Measurements from ENCODE around the gene ANKRD13D. TPM values are rescaled to one million over a fixed set of nuclear protein-coding genes. Genes with fewer than 3 reads are reported as not detected.
A peak's percentile ranks its signal among the peaks of the same experiment; 100 is the strongest.

Gene ANKRD13D
- total RNA-seq, 1 donor from 2014 or later = 62.9 TPM

GRCh38 chr11:67283481-67283963, 5.6 kb upstream of the ANKRD13D start:
- Histone ChIP-seq H3K27ac (no peak overlapping the region), H3K4me3 (no peak overlapping the region)
- intact Hi-C loops (cut with DNase I) = no loop called here

GRCh38 chr11:67284811-67285540, 4.1 kb upstream of the ANKRD13D start:
- TF ChIP-seq POLR2A (IDR thresholded peaks at IDR 0.05) = no peak
- no peak for TF ChIP-seq POLR2AphosphoS5 (IDR thresholded peaks at IDR 0.05; ENCODE audit: insufficient read depth in 1 of 2, low read depth in 1 of 2)
- TF ChIP-seq CTCF (IDR thresholded peaks at IDR 0.05) = no peak
- Histone ChIP-seq H3K27me3 (no peaks in the 10 kb centered on the region), H3K4me1 (peaks cover 34% of the 10 kb centered on the region), H3K9me3 (no peaks in the 10 kb centered on the region), H3K27ac (no peak overlapping the region), H3K36me3 (peaks cover 5 to 68% of the 10 kb centered on the region in 2 donors), H3K4me3 (no peak overlapping the region)
- no peak for DNase-seq (ENCODE audit: extremely low spot score in 2 of 2)
- intact Hi-C loops (cut with DNase I) = no loop called here

More at GRCh38 chr11:67283481-67283963, 5.6 kb upstream of the ANKRD13D start:
- TF ChIP-seq POLR2A (IDR thresholded peaks at IDR 0.05) (no peak), POLR2AphosphoS5 (IDR thresholded peaks at IDR 0.05; ENCODE audit: insufficient read depth in 1 of 2, low read depth in 1 of 2) (no peak), CTCF (IDR thresholded peaks at IDR 0.05) (no peak)
- no peak for DNase-seq (ENCODE audit: extremely low spot score in 2 of 2)
- peaks cover 5 to 82% of the 10 kb centered on the region in 2 donors for H3K36me3 ChIP-seq
- H3K4me1 ChIP-seq = peaks cover 42% of the 10 kb centered on the region
- no peaks in the 10 kb centered on the region for H3K27me3 ChIP-seq
- H3K9me3 ChIP-seq = no peaks in the 10 kb centered on the region

GRCh38 chr11:67285541-67286498, 3.3 kb upstream of the ANKRD13D start:
- Histone ChIP-seq H3K4me1 (peaks cover 42% of the 10 kb centered on the region), H3K27ac (peak overlapping the region; percentile 93), H3K36me3 (peaks cover 5 to 60% of the 10 kb centered on the region in 2 donors), H3K27me3 (no peaks in the 10 kb centered on the region), H3K9me3 (no peaks in the 10 kb centered on the region), H3K4me3 (no peak overlapping the region)
- TF ChIP-seq POLR2AphosphoS5 (IDR thresholded peaks at IDR 0.05; ENCODE audit: insufficient read depth in 1 of 2, low read depth in 1 of 2) = no peak
- no peak for TF ChIP-seq POLR2A (IDR thresholded peaks at IDR 0.05)
- TF ChIP-seq CTCF (IDR thresholded peaks at IDR 0.05) = no peak
- DNase-seq (ENCODE audit: extremely low spot score in 2 of 2) = no peak
- intact Hi-C loops (cut with DNase I) = no loop called here

GRCh38 chr11:67286621-67287333, 2.3 kb upstream of the ANKRD13D start:
- Histone ChIP-seq H3K4me1 (peaks cover 52% of the 10 kb centered on the region), H3K4me3 (no peak overlapping the region), H3K27ac (peak overlapping the region; percentile 93), H3K9me3 (no peaks in the 10 kb centered on the region), H3K27me3 (no peaks in the 10 kb centered on the region), H3K36me3 (peaks cover 5 to 56% of the 10 kb centered on the region in 2 donors)
- DNase-seq (ENCODE audit: extremely low spot score in 2 of 2) = no peak
- TF ChIP-seq CTCF (IDR thresholded peaks at IDR 0.05) = no peak
- TF ChIP-seq POLR2AphosphoS5 (IDR thresholded peaks at IDR 0.05; ENCODE audit: insufficient read depth in 1 of 2, low read depth in 1 of 2) = peak in 1 of 2 donors; percentile 17
- intact Hi-C loops (cut with DNase I) = no loop called here
